WTC11 (cell line): ENCODE measurements around the gene CPT1B. TPM values are rescaled to one million over a fixed set of nuclear protein-coding genes. Genes with fewer than 3 reads are reported as not detected.

Experiments
- ATAC-seq: fragments of 200-7000 bp; cut with Tn5 transposase; 2 replicates; pipeline ENCODE4 v1.10.0; 2021; ENCODE audit warnings: mild to moderate bottlenecking, moderate library complexity
- CTCF ChIA-PET: fragments of 300-600 bp; sonication (Branson Sonifier 250); formaldehyde crosslinking; loops from one replicate; lab custom pipeline; 2021; ENCODE audit warnings: antibody characterized with exemption; lab: Charles Lee
- POLR2A ChIA-PET: fragments of 350-600 bp; sonication (Branson Sonifier 250); formaldehyde crosslinking; loops from one replicate; lab custom pipeline; 2021; ENCODE audit warnings: antibody characterized with exemption; lab: Charles Lee
- DNase-seq: peaks from one replicate; pipeline ENCODE4 v3.0.0; 2021; ENCODE audit warnings: low spot score
- H3K27ac Mint-ChIP-seq: 2 replicates; pipeline ENCODE4 v1.8.0; 2021; ENCODE audit warnings: mixed read lengths
- H3K27me3 Mint-ChIP-seq: 2 replicates; pipeline ENCODE4 v1.8.0; 2021; ENCODE audit warnings: low read depth, mild to moderate bottlenecking, moderate library complexity, mixed read lengths
- H3K36me3 Mint-ChIP-seq: 2 replicates; pipeline ENCODE4 v1.8.0; 2021; ENCODE audit warnings: mixed read lengths
- H3K4me1 Mint-ChIP-seq: 2 replicates; pipeline ENCODE4 v1.8.0; 2022; ENCODE audit warnings: mixed read lengths
- H3K4me3 Mint-ChIP-seq: 2 replicates; pipeline ENCODE4 v1.8.0; 2021; ENCODE audit warnings: mild to moderate bottlenecking, moderate library complexity, mixed read lengths
- H3K9me3 Mint-ChIP-seq: 2 replicates; pipeline ENCODE4 v1.8.0; 2021; ENCODE audit warnings: mixed read lengths
- ATF3 ChIP-seq: sonication (generic); formaldehyde crosslinking; conservative IDR thresholded peaks from 2 replicates; pipeline ENCODE4 v1.8.1; 2022; ENCODE audit warnings: mild to moderate bottlenecking, missing genetic modification reagents
- E2F5 ChIP-seq: sonication (generic); formaldehyde crosslinking; IDR thresholded peaks from 2 replicates; pipeline ENCODE4 v1.8.1; 2022; ENCODE audit warnings: mild to moderate bottlenecking, moderate library complexity, missing genetic modification reagents
- FOXJ3 ChIP-seq: sonication (generic); formaldehyde crosslinking; IDR thresholded peaks from 2 replicates; pipeline ENCODE4 v1.9.0; 2021; ENCODE audit warnings: missing genetic modification reagents, mild to moderate bottlenecking, borderline replicate concordance
- FOXP4 ChIP-seq: sonication (generic); formaldehyde crosslinking; IDR thresholded peaks from 2 replicates; pipeline ENCODE4 v1.8.0; 2022; ENCODE audit warnings: mild to moderate bottlenecking, missing genetic modification reagents
- GRHL2 ChIP-seq: fragments of 250-450 bp; sonication (Bioruptor Pico); IDR thresholded peaks from 2 replicates; pipeline ENCODE4 v1.8.0; 2022; ENCODE audit warnings: mild to moderate bottlenecking, moderate library complexity; ENCODE audit not compliant: insufficient replicate concordance, severe bottlenecking
- JAZF1 ChIP-seq: fragments of 250-450 bp; sonication (Bioruptor Pico); IDR thresholded peaks from 2 replicates; pipeline ENCODE4 v1.9.0; 2021; ENCODE audit warnings: moderate library complexity, mild to moderate bottlenecking, inconsistent platforms
- KAT7 ChIP-seq: sonication (generic); formaldehyde crosslinking; IDR thresholded peaks from 2 replicates; pipeline ENCODE4 v1.8.1; 2023; ENCODE audit warnings: missing genetic modification reagents, mild to moderate bottlenecking, borderline replicate concordance
- NR1H2 ChIP-seq: sonication (generic); formaldehyde crosslinking; IDR thresholded peaks from 2 replicates; pipeline ENCODE4 v1.9.0; 2021; ENCODE audit warnings: mild to moderate bottlenecking, moderate library complexity, missing genetic modification reagents
- PREB ChIP-seq: sonication (generic); formaldehyde crosslinking; IDR thresholded peaks from 2 replicates; pipeline ENCODE4 v1.8.1; 2022; ENCODE audit warnings: mild to moderate bottlenecking, missing genetic modification reagents, moderate library complexity, borderline replicate concordance
- SOX15 ChIP-seq: fragments of 250-450 bp; sonication (Bioruptor Pico); IDR thresholded peaks from 2 replicates; pipeline ENCODE4 v1.9.0; 2021; ENCODE audit warnings: mild to moderate bottlenecking
- TEAD4 ChIP-seq: sonication (generic); formaldehyde crosslinking; IDR thresholded peaks from 2 replicates; pipeline ENCODE4 v1.8.0; 2022; ENCODE audit warnings: mild to moderate bottlenecking, missing genetic modification reagents
- USF1 ChIP-seq: sonication (generic); formaldehyde crosslinking; IDR thresholded peaks from 2 replicates; pipeline ENCODE4 v1.8.0; 2022; ENCODE audit warnings: mild to moderate bottlenecking, missing genetic modification reagents
- ZNF263 ChIP-seq: sonication (generic); formaldehyde crosslinking; IDR thresholded peaks from 2 replicates; pipeline ENCODE4 v1.8.1; 2022; ENCODE audit warnings: low read depth, mild to moderate bottlenecking, moderate library complexity, missing genetic modification reagents
- ZNF317 ChIP-seq: sonication (generic); formaldehyde crosslinking; IDR thresholded peaks from 2 replicates; pipeline ENCODE4 v1.8.1; 2023; ENCODE audit warnings: low read depth, mild to moderate bottlenecking, moderate library complexity, missing genetic modification reagents, borderline replicate concordance
- ZNF416 ChIP-seq: fragments of 250-450 bp; sonication (Bioruptor Pico); IDR thresholded peaks from 2 replicates; pipeline ENCODE4 v1.9.0; 2021; ENCODE audit warnings: mild to moderate bottlenecking, inconsistent platforms
- ZNF512 ChIP-seq: sonication (generic); formaldehyde crosslinking; IDR thresholded peaks from 2 replicates; pipeline ENCODE4 v1.8.1; 2022; ENCODE audit warnings: missing genetic modification reagents, borderline replicate concordance
- ZSCAN18 ChIP-seq: fragments of 250-450 bp; sonication (Bioruptor Pico); IDR thresholded peaks from 2 replicates; pipeline ENCODE4 v2.1.2; 2022; ENCODE audit warnings: mild to moderate bottlenecking, moderate library complexity
- total RNA-seq: library from RNA; stranded (reverse); gene quantifications from 3 replicates; pipeline ENCODE4 v1.2.3, GENCODE V29; 2021

CPT1B gene
- total RNA-seq, 1 experiment from 2014 or later: 33.7 TPM

- TF ChIP-seq E2F5 (peak; percentile 49; the same call in 1 of the 2 replicates), NR1H2 (CRISPR knock-in tag) (no peak), JAZF1 (CRISPR knock-in tag) (no peak), ZNF512 (CRISPR knock-in tag) (no peak), FOXJ3 (CRISPR knock-in tag) (no peak), ZNF263 (CRISPR knock-in tag) (no peak), SOX15 (CRISPR knock-in tag) (no peak), KAT7 (no peak), GRHL2 (no peak), ATF3 (CRISPR knock-in tag) (no peak), TEAD4 (CRISPR knock-in tag) (no peak), ZNF416 (CRISPR knock-in tag) (no peak), FOXP4 (0 out of 2 replicates have a peak, but pooled peaks have one; percentile 39), USF1 (CRISPR knock-in tag) (no peak)
Measured at GRCh38 chr22:50562523-50563412, 15.5 kb downstream of the CPT1B start, which contains the start of gene SYCE3 (continued).

GRCh38 chr22:50561401-50562358, 16.5 kb downstream of the CPT1B start:
- Mint-ChIP-seq H3K9me3 (no peaks in the 10 kb centered on the region), H3K27ac (no peak overlapping the region)
- CTCF ChIA-PET: interaction anchor here (0.6 to 1.1 kb wide), 2 partner anchors 36 to 60 kb away, joined by 3 to 5 read pairs; partner anchors contain the start of gene SCO2

More at GRCh38 chr22:50561401-50562358, 16.5 kb downstream of the CPT1B start:
- H3K4me3 Mint-ChIP-seq: peak overlapping the region; percentile 47
- peaks cover 39% of the 10 kb centered on the region for H3K27me3 Mint-ChIP-seq
- POLR2A ChIA-PET: no interaction called here
- ATAC-seq: no peak
- peaks cover 10% of the 10 kb centered on the region for H3K4me1 Mint-ChIP-seq
- DNase-seq: no peak
- no peaks in the 10 kb centered on the region for H3K36me3 Mint-ChIP-seq
- TF ChIP-seq ZSCAN18: no peak
- no peak for TF ChIP-seq ZNF317 (CRISPR knock-in tag)
- TF ChIP-seq PREB (CRISPR knock-in tag): no peak
